ENCODE results near the gene GATAD2A.

DNA sequence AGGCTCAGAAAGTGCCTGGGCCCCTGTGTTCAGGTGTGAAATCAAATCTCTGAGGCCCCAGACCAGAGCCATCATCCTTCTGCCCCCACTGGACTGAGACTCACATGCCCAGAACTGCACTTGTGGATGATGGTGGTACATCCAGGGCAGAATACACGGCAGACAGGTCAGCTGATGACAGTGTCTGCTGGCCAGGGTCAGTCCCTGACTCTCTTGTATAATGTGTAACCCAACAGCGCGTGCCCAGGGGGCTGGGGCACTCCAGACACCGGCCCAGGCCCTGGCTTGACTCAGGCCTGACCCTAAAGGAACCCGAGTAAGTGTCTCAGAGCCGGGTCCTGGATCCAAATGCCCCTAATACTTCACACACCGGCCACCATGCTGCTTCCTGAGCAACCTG, 37.4 kb upstream of the GATAD2A start:
- TF ChIP-seq POLR2A (IDR thresholded peaks at IDR 0.05) (no peak), CTCF (IDR thresholded peaks at IDR 0.05) (no peak)
